Sciatic nerve (tissue), 2 donors: Measurements from ENCODE around the gene HOXB4. TPM values are rescaled to one million over a fixed set of nuclear protein-coding genes. Genes with fewer than 3 reads are reported as not detected.
A peak's percentile ranks its signal among the peaks of the same experiment; 100 is the strongest.

ENCODE experiments used
- ATAC-seq: fragments of 200-7000 bp; cut with Tn5 transposase; one replicate; pipeline ENCODE4 v1.9.1; 2020; ENCODE audit warnings: mild to moderate bottlenecking, moderate library complexity
- DNase-seq: peaks from one replicate; pipeline ENCODE4 v3.0.0-alpha.2; 2020; ENCODE audit warnings: low spot score
- intact Hi-C: fragments of 100-400 bp; cut with DNase I; formaldehyde crosslinking; loops from one replicate; pipeline ENCODE4 v1.14.2; 2022
- total RNA-seq: library from RNA; stranded (reverse); fragmentation: NEBNext Ultra II Directional; extraction: Animal tissue kit (Norgen Biotek cat#: 25700); gene quantifications from one replicate; pipeline ENCODE4 v1.2.1, GENCODE V29; 2021
- donor health status: DM: no; HTN: no; CAD: no.
- donor health status: DM: no; HTN: no; CAD: no.

The HOXB4 gene
- total RNA-seq, 1 donor from 2014 or later: 8.8 TPM

- DNase-seq: no peak
- ATAC-seq: no peak
- intact Hi-C loops: loop anchor here (5.0 kb wide), 1 partner anchor 101 kb away; no protein-coding TSS in a partner anchor
Observed at GRCh38 chr17:48593126-48593829, 15.1 kb upstream of the HOXB4 start, which contains the start of gene HOXB5. Gene HOXB5, minus strand, starts transcription at chr17:48593779. Its CDS starts 97 bp downstream, at chr17:48593682.

- DNase-seq: no peak
Observed at GRCh38 chr17:48592577-48592976, 14.4 kb upstream of the HOXB4 start.

GRCh38 chr17:48592057-48592514 is 13.9 kb upstream of the HOXB4 start:
- ATAC-seq (no peak), DNase-seq (no peak)
- intact Hi-C loops: loop anchor here (5.0 kb wide), 1 partner anchor 100 kb away; no protein-coding TSS in a partner anchor

More at GRCh38 chr17:48592577-48592976, 14.4 kb upstream of the HOXB4 start:
- ATAC-seq: peak; percentile 39
- intact Hi-C loops: loop anchor here (5.0 kb wide), 1 partner anchor 100 kb away; no protein-coding TSS in a partner anchor

DNA sequence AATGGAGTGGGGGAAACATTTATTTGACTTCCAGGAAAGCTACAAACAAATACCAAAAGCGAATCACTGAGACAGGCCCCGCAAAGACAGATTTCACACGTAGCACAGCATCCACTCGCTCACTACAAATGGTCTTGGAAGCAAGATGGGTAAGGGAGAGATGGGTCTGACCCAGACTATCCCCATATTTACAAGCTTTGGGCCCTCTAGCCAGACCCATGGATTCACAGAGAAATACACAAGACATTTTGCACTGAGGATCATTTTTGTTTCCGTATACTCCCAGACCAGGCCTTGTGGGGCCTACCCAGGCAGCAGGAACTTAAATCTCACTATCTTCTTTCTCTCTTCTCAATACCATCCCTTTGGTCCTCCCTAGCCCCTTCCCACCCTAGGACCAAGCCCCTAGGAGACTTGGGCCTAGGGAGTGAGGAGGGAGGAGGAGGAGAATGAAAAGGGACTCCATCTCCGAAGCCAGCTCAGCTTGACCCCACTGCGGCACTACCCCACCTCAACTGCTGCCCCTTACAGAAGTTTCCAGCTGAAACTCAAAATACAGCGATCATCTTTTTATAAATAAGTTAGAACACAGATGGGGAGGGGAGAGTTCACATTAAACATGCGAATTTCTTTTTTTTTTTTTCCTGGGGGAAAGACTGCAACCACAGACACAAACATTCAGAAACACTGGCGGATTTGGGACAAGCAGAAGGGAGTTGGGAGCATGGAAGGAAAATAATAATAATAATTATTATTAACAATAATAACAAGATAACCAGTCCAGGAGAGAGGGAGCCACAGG is 13.3 kb upstream of the HOXB4 start:
- intact Hi-C loops: loop anchor here (5.0 kb wide), 1 partner anchor 99 kb away; no protein-coding TSS in a partner anchor
- ATAC-seq (no peak), DNase-seq (no peak)

GRCh38 chr17:48590607-48591161 is 12.5 kb upstream of the HOXB4 start:
- no peak for ATAC-seq
- intact Hi-C loops: loop anchor here (5.0 kb wide), 1 partner anchor 98 kb away; no protein-coding TSS in a partner anchor
- DNase-seq: no peak

DNA sequence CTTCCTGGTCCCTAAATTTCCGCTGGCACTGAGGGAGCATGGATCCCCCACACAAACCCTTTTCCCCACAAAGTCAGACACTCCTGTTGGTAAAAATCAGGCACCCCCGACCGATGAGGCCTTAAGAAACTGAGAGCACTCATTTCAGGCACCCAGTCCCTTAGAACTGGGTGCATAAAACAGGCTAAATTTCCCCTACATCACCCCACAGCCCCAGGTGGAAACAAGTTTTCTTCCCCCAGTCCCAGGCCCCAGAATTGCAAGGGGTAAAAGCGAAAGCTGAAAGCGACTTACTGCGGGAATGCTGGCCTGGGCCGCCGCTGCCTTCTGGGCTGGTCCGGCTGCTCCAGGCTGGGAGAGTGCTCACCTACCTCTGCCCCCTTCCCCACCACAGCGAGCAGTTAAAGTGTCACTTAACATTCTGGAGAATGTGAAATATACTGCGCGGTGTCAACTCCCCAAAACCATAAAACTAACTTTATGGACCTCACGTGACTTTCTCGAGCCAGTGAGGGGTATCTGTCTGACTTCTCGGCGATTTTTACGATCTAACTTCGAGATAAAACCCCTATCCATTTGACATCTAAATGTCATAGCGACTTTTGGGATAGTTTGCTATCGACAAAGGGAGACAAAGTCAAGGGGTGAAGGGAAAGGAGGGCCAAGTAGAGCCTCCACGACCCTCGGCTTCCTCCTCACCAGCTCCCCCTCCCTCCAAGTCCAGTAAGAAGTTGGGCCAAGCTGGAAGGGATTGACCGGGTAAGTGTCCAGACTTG is 11.9 kb upstream of the HOXB4 start, which contains the start of gene HOXB3:
HOXB3 (minus strand) TSS at position 411 of the 776 bp plus-strand sequence. CDS start 37,767 bp downstream, outside the sequence.
- intact Hi-C loops: loop anchor here (5.0 kb wide), 1 partner anchor 98 kb away; no protein-coding TSS in a partner anchor
- DNase-seq (no peak), ATAC-seq (no peak)

- intact Hi-C loops: no loop called here
- no peak for ATAC-seq
Observed at GRCh38 chr17:48589060-48589830, 11.1 kb upstream of the HOXB4 start.

DNA sequence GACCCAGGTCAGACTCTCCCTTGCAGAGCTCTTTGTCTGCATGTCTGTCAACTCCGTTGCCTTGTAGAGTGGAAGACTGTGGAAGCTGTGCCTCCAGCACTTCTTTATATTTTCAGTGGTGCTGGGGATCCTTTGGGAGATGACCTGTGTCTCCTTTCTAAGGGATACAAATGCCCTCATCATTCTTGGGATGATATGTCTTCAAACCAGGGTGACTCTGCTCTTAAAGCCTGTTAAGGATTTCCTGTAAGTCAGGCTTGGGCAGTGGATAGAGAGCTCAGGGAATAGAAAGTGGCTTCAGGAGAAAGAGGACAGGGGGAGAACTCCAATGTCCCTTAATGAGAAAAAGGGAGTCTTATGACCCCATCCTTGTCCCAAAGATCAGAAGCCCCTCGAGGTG is 10.4 kb upstream of the HOXB4 start:
- DNase-seq (no peak), ATAC-seq (no peak)
- intact Hi-C loops: no loop called here

More at GRCh38 chr17:48589060-48589830, 11.1 kb upstream of the HOXB4 start:
- no peak for DNase-seq

GRCh38 chr17:48588074-48588415 is 9.9 kb upstream of the HOXB4 start:
- ATAC-seq: no peak
- intact Hi-C loops: no loop called here
- DNase-seq: no peak

DNA sequence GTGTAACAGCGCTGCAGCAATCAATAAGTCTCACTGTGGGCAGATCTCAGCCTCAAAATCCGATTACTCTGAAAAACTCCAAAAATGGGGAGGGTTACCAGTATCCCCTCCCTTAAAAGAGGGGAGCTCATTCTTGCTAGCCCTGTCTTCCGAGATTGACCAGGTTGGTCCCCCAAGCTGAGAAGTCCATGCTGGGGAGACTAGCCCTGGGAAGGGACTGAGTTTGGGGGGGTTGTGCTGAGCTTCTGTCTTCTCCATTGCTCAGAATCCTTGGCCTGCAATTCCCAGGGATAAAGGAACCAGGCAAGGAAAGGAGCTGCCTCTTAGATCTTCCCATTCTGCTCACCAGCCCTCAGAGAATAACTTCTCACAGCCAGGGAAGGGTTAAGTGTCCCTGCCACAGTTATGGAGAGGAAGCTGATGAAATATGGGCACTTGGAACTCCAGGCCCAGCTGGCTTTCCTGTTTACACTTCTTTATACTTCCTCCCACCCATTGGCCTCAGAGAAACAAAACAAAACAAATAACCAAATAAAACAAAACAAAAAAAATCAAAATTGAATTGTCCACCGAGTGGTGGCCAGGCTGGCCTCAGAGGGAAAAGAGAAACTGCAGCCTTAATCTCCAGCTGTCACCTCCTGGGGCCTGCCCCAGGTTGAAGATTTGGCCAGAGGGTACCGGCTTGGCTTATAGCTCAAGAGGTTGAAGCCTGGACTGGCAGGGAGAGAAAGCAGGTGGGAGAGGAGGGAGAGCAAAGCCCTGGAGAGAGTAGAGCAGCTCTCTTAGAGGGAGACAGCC is 9.3 kb upstream of the HOXB4 start:
- DNase-seq: no peak
- ATAC-seq: no peak
- intact Hi-C loops: no loop called here

DNA sequence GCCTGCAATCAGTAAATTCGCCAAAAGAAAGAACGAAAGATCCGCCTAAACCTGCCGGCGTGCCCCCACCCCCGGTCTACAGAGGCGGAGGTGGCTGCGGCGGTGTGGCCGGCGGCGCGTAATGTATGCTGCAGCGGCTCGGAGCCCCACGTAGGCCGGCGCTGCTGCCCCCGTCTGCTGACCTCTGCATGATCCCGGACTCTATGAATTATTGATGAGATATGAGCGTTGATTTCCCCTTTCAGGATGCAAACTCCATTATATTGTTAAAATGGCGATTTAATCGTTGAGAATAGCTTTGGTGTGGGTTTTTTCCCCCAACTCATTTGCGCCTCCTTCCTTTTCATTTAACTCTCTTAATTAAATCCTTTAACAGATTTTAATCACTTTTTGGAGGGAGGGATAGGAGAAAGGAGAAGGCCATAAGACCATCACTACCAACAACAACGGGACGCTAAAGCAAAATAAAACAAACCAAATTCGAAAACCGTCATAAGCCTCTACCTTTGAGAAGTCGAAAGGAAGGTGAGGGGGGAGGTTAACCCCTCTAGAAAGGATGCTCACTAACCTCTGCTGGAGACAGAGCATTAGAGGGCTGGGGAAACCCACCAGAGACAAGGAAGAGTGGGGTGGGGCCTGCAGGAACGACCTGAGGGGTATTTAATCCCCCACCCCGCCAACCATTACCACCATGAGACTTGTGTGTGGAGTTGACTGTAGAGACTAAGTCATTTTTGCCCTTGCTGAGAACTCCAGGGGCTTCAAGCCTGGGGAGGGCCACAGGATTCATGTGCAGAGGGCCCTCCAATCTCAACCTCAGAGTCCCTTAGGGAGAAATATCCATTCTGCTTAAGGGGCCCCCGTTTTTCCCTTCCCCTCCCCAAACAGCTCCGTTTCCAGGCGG is 8.5 kb upstream of the HOXB4 start:
- intact Hi-C loops: no loop called here
- ATAC-seq (no peak), DNase-seq (no peak)

GRCh38 chr17:48584223-48584741 is 6.1 kb upstream of the HOXB4 start:
- intact Hi-C loops: no loop called here
- DNase-seq (no peak), ATAC-seq (no peak)

DNA sequence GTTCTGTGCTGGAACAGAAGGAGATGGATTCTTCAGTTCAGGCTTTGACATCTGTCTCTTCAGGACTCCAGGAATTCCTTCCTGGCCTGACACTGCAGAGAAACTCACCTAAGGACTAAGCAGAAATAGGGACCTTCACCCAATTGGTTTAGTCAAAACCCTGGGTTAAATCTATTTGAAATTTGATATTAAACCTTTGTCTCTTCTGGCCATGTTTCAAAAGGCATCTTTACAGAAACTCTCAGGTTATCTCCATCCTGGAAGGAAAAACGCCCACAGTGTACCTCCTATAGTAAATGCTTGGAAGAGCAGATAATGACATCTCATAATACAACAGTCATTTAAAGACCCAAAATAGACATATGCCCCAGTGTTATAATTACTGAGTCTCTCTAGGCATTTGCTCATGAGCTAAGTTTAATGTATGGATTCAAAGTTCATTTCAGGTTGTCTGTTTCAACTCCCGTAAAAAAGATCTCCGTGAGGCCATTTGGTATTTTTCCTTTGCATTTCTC is 5.6 kb upstream of the HOXB4 start:
- DNase-seq (no peak), ATAC-seq (no peak)
- intact Hi-C loops: no loop called here

DNA sequence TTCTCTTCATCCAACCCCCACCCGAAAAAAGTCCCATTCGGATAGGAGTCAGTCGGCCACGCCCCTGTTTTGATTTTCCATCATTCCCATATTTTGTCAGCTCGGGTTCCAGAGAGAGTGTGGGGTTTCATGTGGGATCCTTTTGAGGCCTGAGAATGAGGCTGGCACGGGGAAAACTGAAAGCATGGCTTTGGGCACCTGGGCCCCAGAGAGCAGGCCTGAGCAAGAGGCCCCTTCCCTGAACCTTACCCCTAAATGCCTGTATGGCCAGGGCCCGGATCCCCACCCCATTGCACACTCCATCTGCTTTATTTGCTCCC is 4.6 kb upstream of the HOXB4 start:
- intact Hi-C loops: no loop called here
- no peak for ATAC-seq
- DNase-seq: no peak

GRCh38 chr17:48579760-48580554 is 1.8 kb upstream of the HOXB4 start:
- no peak for ATAC-seq
- DNase-seq: no peak
- intact Hi-C loops: no loop called here
